ENCODE results near the gene PRKAG2.

GRCh38 chr7:151515276-151515565, 361.7 kb downstream of the PRKAG2 start:
- TF ChIP-seq CTCF (IDR thresholded peaks at IDR 0.05) (no peak), POLR2A (IDR thresholded peaks at IDR 0.05) (no peak)

Data from thyroid gland (tissue), 4 donors.